GM18861 (cell line): ENCODE measurements around the gene C9orf50.

ENCODE experiments used
- ATAC-seq: cut with Tn5 transposase; IDR thresholded peaks from one replicate; pipeline ENCODE4 v1.9.1; 2021; ENCODE audit not compliant: unreplicated experiment

The C9orf50 gene

DNA sequence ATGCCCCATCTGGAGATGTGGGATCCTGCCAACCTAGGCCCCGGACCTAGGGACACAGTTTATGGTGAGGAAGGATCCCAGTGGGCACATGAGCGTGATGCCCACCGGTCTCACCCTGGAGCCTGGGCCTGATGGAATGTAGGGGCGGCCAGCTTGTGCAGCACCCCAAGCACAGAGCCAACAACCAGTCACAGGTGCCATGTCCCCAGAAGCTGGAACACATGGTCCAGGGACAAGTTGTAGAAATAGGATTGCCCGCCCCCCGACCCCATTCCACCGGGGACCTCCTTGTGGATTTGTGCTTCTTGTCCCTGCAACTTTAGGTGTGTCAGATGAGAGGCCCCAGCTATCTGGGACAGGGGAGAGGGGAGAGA is 48.9 kb downstream of the C9orf50 start:
- no peak for ATAC-seq

- no peak for ATAC-seq
Measured at GRCh38 chr9:129571298-129572051, 49.4 kb downstream of the C9orf50 start.

DNA sequence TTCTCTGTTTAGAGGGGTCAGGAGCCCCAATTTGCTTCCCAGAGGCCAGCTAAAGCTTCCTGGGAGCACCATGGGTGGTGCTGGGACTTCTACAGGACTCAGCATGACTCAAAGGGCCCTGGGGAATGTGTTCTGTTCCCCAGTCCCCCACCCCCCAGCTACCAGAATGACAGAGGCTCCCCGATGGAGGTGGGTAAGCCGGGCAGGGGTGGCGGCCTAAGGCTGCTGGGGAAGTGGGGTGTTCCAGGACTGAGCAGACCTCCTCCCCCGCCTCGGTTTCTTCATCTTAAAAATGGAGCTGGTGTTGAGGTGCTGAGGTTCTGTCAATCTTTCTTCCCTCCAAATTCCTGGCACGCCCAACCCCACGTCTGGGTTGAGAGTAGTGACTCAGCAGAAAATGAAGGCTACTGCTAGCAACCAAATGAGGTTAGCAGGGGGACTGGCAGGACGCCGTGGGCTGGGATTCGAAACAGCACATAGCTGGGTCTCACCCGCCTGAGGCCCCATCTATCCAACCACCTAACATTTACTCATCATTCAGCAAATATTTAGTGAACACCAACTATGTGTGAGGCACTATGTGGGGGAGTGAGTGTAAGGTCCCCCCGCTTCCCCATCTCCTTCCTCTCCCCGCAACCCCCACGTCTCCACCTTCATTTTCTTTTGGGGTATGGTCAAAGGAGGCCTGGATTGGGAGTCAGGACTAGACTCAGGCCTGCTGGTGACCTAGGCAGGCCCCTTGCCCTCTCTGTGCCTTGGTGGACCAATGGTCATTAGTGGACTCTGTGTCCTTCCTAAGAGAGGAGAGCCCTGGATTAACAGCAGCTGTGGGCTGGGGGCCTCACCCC is 50.2 kb downstream of the C9orf50 start:
- no peak for ATAC-seq

GRCh38 chr9:129569502-129570449 is 51.1 kb downstream of the C9orf50 start:
- no peak for ATAC-seq

DNA sequence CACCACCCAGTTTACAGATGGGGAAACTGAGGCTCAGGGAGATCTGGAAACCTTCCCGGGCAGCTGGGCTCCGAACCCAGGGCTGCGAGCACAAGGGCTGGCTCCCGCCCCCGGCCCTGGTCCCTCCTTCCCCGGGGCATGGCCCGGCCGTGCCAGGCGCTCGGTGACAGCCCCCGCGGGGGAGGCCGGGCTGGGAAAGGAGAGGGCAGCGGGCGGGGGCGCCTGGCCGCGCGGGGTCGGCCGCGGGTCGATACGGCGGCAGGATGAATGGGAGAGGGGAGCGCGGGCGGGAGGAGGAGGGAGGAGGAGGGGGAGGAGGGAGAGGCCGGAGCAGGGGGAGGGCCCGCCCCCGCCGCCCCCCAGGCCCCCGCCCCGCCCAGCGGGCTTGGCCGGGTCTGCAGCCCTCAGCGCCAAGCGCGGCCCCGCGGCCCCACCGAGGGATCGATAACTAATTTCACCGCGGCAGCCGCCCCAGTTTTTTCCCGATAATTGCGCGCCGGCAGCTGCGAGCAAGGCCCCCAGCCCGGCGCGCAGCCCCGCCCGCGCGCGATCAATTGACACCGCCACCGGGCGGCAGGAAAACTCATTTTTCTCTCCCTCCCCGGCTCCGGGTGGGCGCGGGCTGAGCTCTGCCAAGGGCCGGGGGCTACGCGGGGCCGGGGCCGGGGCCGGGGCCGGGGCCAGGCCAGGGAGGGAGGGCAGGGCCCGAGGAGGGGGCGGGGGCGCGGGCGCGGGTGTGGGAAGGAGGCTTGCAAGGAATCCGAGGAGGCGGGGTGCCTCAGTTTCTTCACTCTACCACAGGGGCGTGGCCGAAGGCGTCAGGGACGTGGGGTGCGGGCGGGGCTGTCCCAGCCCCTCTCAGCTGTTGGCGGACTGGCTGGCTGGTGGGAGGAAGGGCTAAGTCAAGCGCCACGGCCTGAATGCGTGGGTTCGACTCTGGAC is 52.1 kb downstream of the C9orf50 start:
- no peak for ATAC-seq

- ATAC-seq: no peak
Measured at GRCh38 chr9:129567842-129568559, 52.9 kb downstream of the C9orf50 start.

- ATAC-seq: no peak
Measured at GRCh38 chr9:129567329-129567728, 53.6 kb downstream of the C9orf50 start.

DNA sequence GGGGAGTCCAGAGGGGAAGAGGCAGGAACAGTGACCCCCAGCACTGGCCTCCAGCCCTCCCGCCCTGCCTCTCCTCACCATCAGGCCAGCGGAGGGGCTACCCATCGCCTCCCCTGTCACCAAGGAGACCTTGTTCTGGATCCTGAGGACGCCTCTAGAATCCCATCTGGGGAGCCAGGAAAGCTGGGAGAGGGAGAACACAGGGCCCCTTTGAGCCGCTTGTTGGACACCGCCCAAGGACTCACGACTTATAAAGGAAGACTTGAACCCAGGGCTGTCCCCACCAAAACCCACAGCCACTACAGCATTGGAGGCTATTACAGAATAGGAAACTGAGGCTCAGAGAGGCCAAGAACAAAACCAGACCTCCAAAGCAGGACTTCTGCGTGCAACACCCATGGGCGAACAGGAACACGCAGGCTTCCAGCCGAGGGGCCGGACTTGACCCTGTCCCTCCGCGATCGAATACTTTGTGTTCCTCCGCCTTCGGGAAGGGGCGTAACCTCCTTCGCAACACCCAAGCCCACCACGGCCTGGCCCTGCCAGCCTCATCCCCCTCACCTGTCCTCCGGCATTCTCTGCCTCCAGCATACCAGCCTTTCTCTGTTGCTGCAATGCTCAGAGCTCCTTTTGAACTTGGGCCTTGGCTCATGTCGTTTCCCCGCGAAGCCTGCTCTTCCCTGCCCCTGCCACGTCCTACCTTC is 54.2 kb downstream of the C9orf50 start:
- no peak for ATAC-seq

GRCh38 chr9:129562917-129563316 is 58.0 kb downstream of the C9orf50 start:
- ATAC-seq: no peak

GRCh38 chr9:129562514-129562913 is 58.4 kb downstream of the C9orf50 start:
- no peak for ATAC-seq
